Activated T-helper 2 cell treated with anti-CD3 and anti-CD28 coated beads, Interferon-gamma antibody, Interleukin-2, Interleukin-4, amounts not matched to agents 10 μg/mL and 5 μg/mL and 100 μg/mL, durations not matched to agents 14 hours and 24 hours and 36 hours (primary cell): ENCODE data around the gene GRM4. TPM values are rescaled to one million over a fixed set of nuclear protein-coding genes. Genes with fewer than 3 reads are reported as not detected.

Experiments used
- DNase-seq: peaks from one replicate; pipeline ENCODE4 v3.0.0; 2021; ENCODE audit warnings: low spot score
- H3K27ac Mint-ChIP-seq: one replicate; pipeline ENCODE4 v1.8.0; 2021; ENCODE audit warnings: mixed read lengths
- H3K27me3 Mint-ChIP-seq: one replicate; pipeline ENCODE4 v1.8.0; 2021; ENCODE audit warnings: low read depth, mixed read lengths
- H3K36me3 Mint-ChIP-seq: one replicate; pipeline ENCODE4 v1.8.0; 2021; ENCODE audit warnings: low read depth, mixed read lengths
- H3K4me1 Mint-ChIP-seq: one replicate; pipeline ENCODE4 v1.8.0; 2021; ENCODE audit warnings: low read depth, mixed read lengths
- H3K4me3 Mint-ChIP-seq: one replicate; pipeline ENCODE4 v1.8.0; 2021; ENCODE audit warnings: low read depth, mild to moderate bottlenecking, moderate library complexity, mixed read lengths
- H3K9me3 Mint-ChIP-seq: one replicate; pipeline ENCODE4 v1.8.0; 2021; ENCODE audit warnings: mixed read lengths
- intact Hi-C: fragments of 100-400 bp; cut with micrococcal nuclease; formaldehyde crosslinking; loops from one replicate; pipeline ENCODE4 v1.15.1; 2023
- total RNA-seq: library from RNA; stranded (reverse); gene quantifications from 2 replicates; pipeline ENCODE4 v1.2.3, GENCODE V29; 2022

GRM4 gene
- total RNA-seq, 1 donor from 2014 or later, result not detected

- H3K36me3 Mint-ChIP-seq, result no peaks in the 10 kb centered on the region
- H3K27me3 Mint-ChIP-seq, result peaks cover 15% of the 10 kb centered on the region
- H3K9me3 Mint-ChIP-seq, result no peaks in the 10 kb centered on the region
- no peak for DNase-seq
- no peaks in the 10 kb centered on the region for H3K4me1 Mint-ChIP-seq
- H3K27ac Mint-ChIP-seq, result no peak overlapping the region
- no peak overlapping the region for H3K4me3 Mint-ChIP-seq
- intact Hi-C loops, result no loop called here
These were observed 29.0 kb upstream of the GRM4 start for GRCh38 chr6:34174846-34175399.

- no peaks in the 10 kb centered on the region for H3K36me3 Mint-ChIP-seq
- DNase-seq, result no peak
- intact Hi-C loops, result no loop called here
- H3K27me3 Mint-ChIP-seq, result peaks cover 17% of the 10 kb centered on the region
- no peak overlapping the region for H3K4me3 Mint-ChIP-seq
- H3K4me1 Mint-ChIP-seq, result no peaks in the 10 kb centered on the region
- no peaks in the 10 kb centered on the region for H3K9me3 Mint-ChIP-seq
- H3K27ac Mint-ChIP-seq, result no peak overlapping the region
These were observed 27.3 kb upstream of the GRM4 start for GRCh38 chr6:34172961-34173775.

GRCh38 chr6:34170346-34170745, 24.5 kb upstream of the GRM4 start:
- no peaks in the 10 kb centered on the region for H3K4me1 Mint-ChIP-seq
- no peaks in the 10 kb centered on the region for H3K9me3 Mint-ChIP-seq
- H3K4me3 Mint-ChIP-seq, result no peak overlapping the region
- H3K36me3 Mint-ChIP-seq, result no peaks in the 10 kb centered on the region
- DNase-seq, result no peak
- H3K27me3 Mint-ChIP-seq, result peaks cover 32% of the 10 kb centered on the region
- intact Hi-C loops, result no loop called here
- no peak overlapping the region for H3K27ac Mint-ChIP-seq

- no peaks in the 10 kb centered on the region for H3K4me1 Mint-ChIP-seq
- DNase-seq, result no peak
- H3K36me3 Mint-ChIP-seq, result no peaks in the 10 kb centered on the region
- no peak overlapping the region for H3K4me3 Mint-ChIP-seq
- peaks cover 37% of the 10 kb centered on the region for H3K27me3 Mint-ChIP-seq
- intact Hi-C loops, result no loop called here
- no peaks in the 10 kb centered on the region for H3K9me3 Mint-ChIP-seq
- no peak overlapping the region for H3K27ac Mint-ChIP-seq
These were observed 24.0 kb upstream of the GRM4 start for GRCh38 chr6:34169897-34170296.

GRCh38 chr6:34161857-34162515, 16.1 kb upstream of the GRM4 start:
- no peaks in the 10 kb centered on the region for H3K36me3 Mint-ChIP-seq
- intact Hi-C loops, result no loop called here
- DNase-seq, result no peak
- H3K4me3 Mint-ChIP-seq, result no peak overlapping the region
- peaks cover 32% of the 10 kb centered on the region for H3K27me3 Mint-ChIP-seq
- H3K4me1 Mint-ChIP-seq, result no peaks in the 10 kb centered on the region
- H3K9me3 Mint-ChIP-seq, result no peaks in the 10 kb centered on the region
- H3K27ac Mint-ChIP-seq, result no peak overlapping the region

GRCh38 chr6:34159844-34160243, 14.0 kb upstream of the GRM4 start:
- no peaks in the 10 kb centered on the region for H3K9me3 Mint-ChIP-seq
- no peak overlapping the region for H3K27ac Mint-ChIP-seq
- no peak overlapping the region for H3K4me3 Mint-ChIP-seq
- no peaks in the 10 kb centered on the region for H3K36me3 Mint-ChIP-seq
- no peaks in the 10 kb centered on the region for H3K4me1 Mint-ChIP-seq
- DNase-seq, result no peak
- intact Hi-C loops, result no loop called here
- peaks cover 27% of the 10 kb centered on the region for H3K27me3 Mint-ChIP-seq

- no peak overlapping the region for H3K27ac Mint-ChIP-seq
- peaks cover 33% of the 10 kb centered on the region for H3K27me3 Mint-ChIP-seq
- H3K4me3 Mint-ChIP-seq, result no peak overlapping the region
- DNase-seq, result no peak
- H3K36me3 Mint-ChIP-seq, result no peaks in the 10 kb centered on the region
- intact Hi-C loops, result no loop called here
- no peaks in the 10 kb centered on the region for H3K4me1 Mint-ChIP-seq
- H3K9me3 Mint-ChIP-seq, result no peaks in the 10 kb centered on the region
These were observed 13.0 kb upstream of the GRM4 start for GRCh38 chr6:34158876-34159275.

GRCh38 chr6:34157851-34158250, 12.0 kb upstream of the GRM4 start:
- H3K4me3 Mint-ChIP-seq, result no peak overlapping the region
- no peaks in the 10 kb centered on the region for H3K4me1 Mint-ChIP-seq
- no peaks in the 10 kb centered on the region for H3K36me3 Mint-ChIP-seq
- H3K9me3 Mint-ChIP-seq, result no peaks in the 10 kb centered on the region
- intact Hi-C loops, result no loop called here
- no peak overlapping the region for H3K27ac Mint-ChIP-seq
- H3K27me3 Mint-ChIP-seq, result peaks cover 39% of the 10 kb centered on the region
- no peak for DNase-seq

GRCh38 chr6:34157236-34157830, 11.4 kb upstream of the GRM4 start:
- Mint-ChIP-seq H3K4me1 (no peaks in the 10 kb centered on the region), H3K27me3 (peaks cover 40% of the 10 kb centered on the region), H3K27ac (no peak overlapping the region), H3K4me3 (no peak overlapping the region), H3K9me3 (no peaks in the 10 kb centered on the region), H3K36me3 (no peaks in the 10 kb centered on the region)
- DNase-seq, result no peak
- intact Hi-C loops, result no loop called here

- H3K27me3 Mint-ChIP-seq, result peaks cover 52% of the 10 kb centered on the region
- H3K9me3 Mint-ChIP-seq, result no peaks in the 10 kb centered on the region
- H3K27ac Mint-ChIP-seq, result no peak overlapping the region
- no peak for DNase-seq
- intact Hi-C loops, result loop anchor here (2.0 kb wide), 1 partner anchor 101 kb away; no protein-coding TSS in a partner anchor
- no peak overlapping the region for H3K4me3 Mint-ChIP-seq
- H3K4me1 Mint-ChIP-seq, result no peaks in the 10 kb centered on the region
- no peaks in the 10 kb centered on the region for H3K36me3 Mint-ChIP-seq
These were observed 9.8 kb upstream of the GRM4 start for GRCh38 chr6:34155471-34156300.

- no peak overlapping the region for H3K27ac Mint-ChIP-seq
- no peak overlapping the region for H3K4me3 Mint-ChIP-seq
- H3K36me3 Mint-ChIP-seq, result no peaks in the 10 kb centered on the region
- DNase-seq, result peak; percentile 44
- no peaks in the 10 kb centered on the region for H3K9me3 Mint-ChIP-seq
- intact Hi-C loops, result loop anchor here (2.0 to 5.0 kb wide), 2 partner anchors 100 to 383 kb away; no protein-coding TSS in a partner anchor
- H3K27me3 Mint-ChIP-seq, result peaks cover 60% of the 10 kb centered on the region
- no peaks in the 10 kb centered on the region for H3K4me1 Mint-ChIP-seq
These were observed 9.0 kb upstream of the GRM4 start for GRCh38 chr6:34154668-34155447.
